Measurements from ENCODE around the gene ADAM8. TPM values are rescaled to one million over a fixed set of nuclear protein-coding genes. Genes with fewer than 3 reads are reported as not detected.

ADAM8 gene
- polyA plus RNA-seq, 1 donor (not counting 4 experiments of a cell fraction or from before 2014, with no cell fraction given) = 42.0 TPM

GRCh38 chr10:133310399-133310755 lies 33.7 kb upstream of the ADAM8 start:
- Histone ChIP-seq H3K27ac (ENCODE audit: control insufficient read depth, insufficient read depth, low read length) (no peak overlapping the region), H3K4me3 (ENCODE audit: control insufficient read depth in 2 of 3, extremely low read depth in 1 of 3, insufficient read depth in 2 of 3, low read depth in 1 of 3, low read length in 3 of 3) (no peak overlapping the region), H3K9ac (ENCODE audit: control insufficient read depth, extremely low read depth, insufficient read depth, low read length) (no peak overlapping the region), H2AFZ (ENCODE audit: control insufficient read depth, low read length) (no peak overlapping the region), H3K4me1 (ENCODE audit: control insufficient read depth, extremely low read depth, insufficient read depth, low read length) (peaks cover 9% of the 10 kb centered on the region), H3K9me1 (ENCODE audit: control insufficient read depth, extremely low read depth, insufficient read depth, low read length) (peaks cover 2% of the 10 kb centered on the region), H3K27me3 (ENCODE audit: control insufficient read depth, extremely low read depth, insufficient read depth, low read length) (no peaks in the 10 kb centered on the region), H3K36me3 (ENCODE audit: control insufficient read depth in 2 of 2, extremely low read depth in 1 of 2, insufficient read depth in 2 of 2, low read length in 2 of 2) (peaks cover 15 to 17% of the 10 kb centered on the region in 2 experiments), H3K9me3 (ENCODE audit: control insufficient read depth, low read depth, low read length) (no peaks in the 10 kb centered on the region), H3K4me2 (ENCODE audit: control insufficient read depth, extremely low read depth, insufficient read depth, low read depth, low read length) (no peak overlapping the region), H3K79me2 (ENCODE audit: control insufficient read depth, insufficient read depth, low read length) (peaks cover 30% of the 10 kb centered on the region), H4K20me1 (ENCODE audit: control insufficient read depth, extremely low read depth, insufficient read depth, low read length) (peaks cover 3% of the 10 kb centered on the region)
- no peak for FAIRE-seq
- DNase-seq (ENCODE audit: low read depth, low spot score) = no peak
- dilution Hi-C loops (cut with MboI; ENCODE audit: extremely low pct_ligation_motif_present, low sequenced_read_pairs) = no loop called here
- no peak for TF ChIP-seq EZH2 (IDR thresholded peaks at IDR 0.05; ENCODE audit: low read length)
- TF ChIP-seq CTCF (optimal IDR thresholded peaks at IDR 0.05 in 1 of 3, IDR thresholded peaks at IDR 0.05 in 1 of 3, conservative IDR thresholded peaks at IDR 0.05 in 1 of 3; ENCODE audit: extremely low read depth in 1 of 3, insufficient read depth in 2 of 3, low read length in 3 of 3) = no peak

- Histone ChIP-seq H3K4me1 (ENCODE audit: control insufficient read depth, extremely low read depth, insufficient read depth, low read length) (peaks cover 9% of the 10 kb centered on the region), H3K36me3 (ENCODE audit: control insufficient read depth in 2 of 2, extremely low read depth in 1 of 2, insufficient read depth in 2 of 2, low read length in 2 of 2) (peaks cover 15 to 17% of the 10 kb centered on the region in 2 experiments), H3K27me3 (ENCODE audit: control insufficient read depth, extremely low read depth, insufficient read depth, low read length) (no peaks in the 10 kb centered on the region), H4K20me1 (ENCODE audit: control insufficient read depth, extremely low read depth, insufficient read depth, low read length) (peaks cover 3% of the 10 kb centered on the region), H3K9me1 (ENCODE audit: control insufficient read depth, extremely low read depth, insufficient read depth, low read length) (peaks cover 2% of the 10 kb centered on the region), H3K4me3 (ENCODE audit: control insufficient read depth in 2 of 3, extremely low read depth in 1 of 3, insufficient read depth in 2 of 3, low read depth in 1 of 3, low read length in 3 of 3) (peak overlapping the region in 1 of 3 experiments; percentile 2), H2AFZ (ENCODE audit: control insufficient read depth, low read length) (no peak overlapping the region), H3K9ac (ENCODE audit: control insufficient read depth, extremely low read depth, insufficient read depth, low read length) (no peak overlapping the region), H3K9me3 (ENCODE audit: control insufficient read depth, low read depth, low read length) (no peaks in the 10 kb centered on the region), H3K4me2 (ENCODE audit: control insufficient read depth, extremely low read depth, insufficient read depth, low read depth, low read length) (peak overlapping the region; percentile 54), H3K79me2 (ENCODE audit: control insufficient read depth, insufficient read depth, low read length) (peaks cover 36% of the 10 kb centered on the region), H3K27ac (ENCODE audit: control insufficient read depth, insufficient read depth, low read length) (no peak overlapping the region)
- FAIRE-seq (no peak), DNase-seq (ENCODE audit: low read depth, low spot score) (no peak)
- dilution Hi-C loops (cut with MboI; ENCODE audit: extremely low pct_ligation_motif_present, low sequenced_read_pairs) = no loop called here
- TF ChIP-seq CTCF (optimal IDR thresholded peaks at IDR 0.05 in 1 of 3, IDR thresholded peaks at IDR 0.05 in 1 of 3, conservative IDR thresholded peaks at IDR 0.05 in 1 of 3; ENCODE audit: extremely low read depth in 1 of 3, insufficient read depth in 2 of 3, low read length in 3 of 3) = no peak
- no peak for TF ChIP-seq EZH2 (IDR thresholded peaks at IDR 0.05; ENCODE audit: low read length)
Observed at GRCh38 chr10:133309720-133310398, 33.2 kb upstream of the ADAM8 start.

Data from keratinocyte (primary cell).